T-helper 2 cell treated with Interferon-gamma antibody and Interleukin-4, amounts not matched to agents 100 ng/mL and 5 ng/mL, for 36 hours (primary cell): ENCODE measurements around the gene LEPR. TPM values are rescaled to one million over a fixed set of nuclear protein-coding genes. Genes with fewer than 3 reads are reported as not detected.
"Not testable (repeated sequence)": the region's sequence is repeated elsewhere in the genome, so short reads cannot be mapped to it uniquely, and the experiment has no call there.

Experiments used
- intact Hi-C: fragments of 100-400 bp; cut with micrococcal nuclease; formaldehyde crosslinking; loops from one replicate; pipeline ENCODE4 v1.15.1; 2023
- total RNA-seq: library from RNA; stranded (reverse); gene quantifications from 2 replicates; pipeline ENCODE4 v1.2.3, GENCODE V29; 2022

The LEPR gene
- total RNA-seq, 1 donor from 2014 or later, result 2.0 TPM

DNA sequence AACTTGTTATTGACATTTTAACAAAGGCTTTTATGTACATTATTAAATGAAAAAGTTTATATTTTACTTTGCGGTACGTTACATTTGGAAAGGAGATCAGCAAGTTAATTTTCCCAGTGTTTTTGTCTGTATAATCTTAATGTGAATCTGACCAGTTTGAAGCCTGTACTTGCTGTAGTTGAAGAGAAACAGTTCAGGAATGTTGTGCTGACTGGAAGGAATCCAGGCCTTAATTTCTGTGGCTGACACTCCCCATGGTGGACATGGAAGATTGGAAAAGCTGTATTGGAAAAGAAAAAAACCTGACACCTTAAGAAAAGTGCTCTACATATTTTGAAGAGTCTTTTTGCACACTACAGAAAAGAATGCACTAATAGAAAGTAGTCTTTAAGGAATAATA lies 15.5 kb downstream of the LEPR start:
- intact Hi-C loops, result no loop called here

DNA sequence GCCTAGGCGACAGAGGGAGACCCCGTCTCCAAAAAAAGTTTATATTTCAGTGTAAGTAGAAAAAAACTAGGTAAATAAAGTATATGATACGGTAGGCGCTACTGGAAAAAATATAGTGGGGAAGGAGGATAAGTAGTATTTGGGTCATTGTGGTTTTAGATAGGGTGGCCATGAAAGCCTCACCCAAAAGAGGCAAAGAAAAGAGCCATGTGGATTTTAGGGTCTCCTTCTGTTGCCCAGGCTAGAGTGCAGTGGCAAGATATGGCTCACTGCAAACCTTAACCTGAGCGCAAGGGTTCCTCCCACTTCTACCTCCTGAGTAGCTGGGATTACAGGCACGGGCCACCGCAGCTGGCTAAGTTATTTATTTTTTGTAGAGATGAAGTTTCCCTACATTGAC lies 17.1 kb downstream of the LEPR start:
- intact Hi-C loops, result no loop called here

DNA sequence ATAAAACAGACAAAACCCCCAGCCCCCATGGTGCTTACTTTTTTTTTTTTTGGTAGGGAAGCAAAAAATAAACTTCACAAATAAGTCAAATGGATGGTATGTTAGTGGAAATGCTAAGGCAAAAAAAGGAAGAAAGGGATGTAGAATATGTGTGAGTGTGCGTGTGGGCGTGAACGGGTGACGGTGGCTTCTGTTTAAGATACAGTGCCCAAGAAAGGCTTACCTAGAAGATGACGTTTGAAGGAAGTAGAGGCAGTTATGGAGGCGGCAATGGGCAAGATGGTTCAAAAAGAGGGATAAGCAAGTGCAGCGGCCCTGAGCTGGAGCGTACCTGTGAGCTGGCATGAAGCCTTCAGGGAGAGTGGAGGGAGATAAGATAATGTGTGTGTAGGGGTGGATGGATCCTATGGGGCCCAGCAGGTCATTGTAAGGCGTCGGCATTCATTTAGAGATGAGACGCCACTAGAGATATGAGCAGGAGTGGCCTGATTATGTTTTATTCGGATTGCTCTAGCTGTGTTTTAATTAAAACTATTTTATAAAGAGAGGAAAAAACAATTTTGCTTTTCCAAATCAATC lies 19.9 kb downstream of the LEPR start:
- intact Hi-C loops, result no loop called here

DNA sequence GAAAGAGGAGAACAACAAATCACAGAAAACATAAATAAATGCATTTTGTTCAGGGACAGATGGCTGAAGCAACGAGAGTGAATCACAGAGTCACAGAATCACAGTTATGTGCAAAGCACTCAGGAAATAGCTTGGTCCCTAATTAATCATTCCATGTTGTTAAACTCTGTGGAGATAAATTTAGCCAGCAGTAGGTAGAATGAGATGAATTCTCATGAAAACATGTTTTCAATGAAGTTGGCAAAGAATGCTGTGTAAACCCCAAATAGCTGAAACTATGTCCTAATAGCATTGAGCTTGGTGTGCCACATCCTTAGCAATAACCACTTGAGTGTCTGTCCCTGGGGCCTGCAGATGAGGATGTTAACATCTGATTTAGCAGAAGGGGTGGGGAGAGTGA lies 20.4 kb downstream of the LEPR start:
- intact Hi-C loops, result no loop called here

DNA sequence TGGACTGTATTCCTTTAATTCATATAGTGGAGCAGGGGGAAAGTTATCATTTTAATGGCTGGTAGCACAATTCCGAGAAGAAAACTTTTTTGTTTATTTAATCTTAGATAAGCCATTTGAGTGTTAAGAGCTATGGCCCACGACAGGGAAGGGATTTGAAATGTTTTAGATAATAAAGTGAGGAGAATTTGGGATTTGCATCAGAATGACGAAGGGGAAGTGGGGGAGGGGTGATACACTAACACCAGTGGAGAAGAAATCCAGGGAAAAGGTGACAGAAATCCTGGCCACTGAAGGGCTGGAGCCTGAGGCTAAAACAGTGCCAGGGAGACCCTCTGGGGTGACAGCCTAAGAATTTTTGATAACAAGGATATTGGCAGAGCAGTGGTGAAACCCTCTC lies 21.0 kb downstream of the LEPR start:
- intact Hi-C loops, result no loop called here

DNA sequence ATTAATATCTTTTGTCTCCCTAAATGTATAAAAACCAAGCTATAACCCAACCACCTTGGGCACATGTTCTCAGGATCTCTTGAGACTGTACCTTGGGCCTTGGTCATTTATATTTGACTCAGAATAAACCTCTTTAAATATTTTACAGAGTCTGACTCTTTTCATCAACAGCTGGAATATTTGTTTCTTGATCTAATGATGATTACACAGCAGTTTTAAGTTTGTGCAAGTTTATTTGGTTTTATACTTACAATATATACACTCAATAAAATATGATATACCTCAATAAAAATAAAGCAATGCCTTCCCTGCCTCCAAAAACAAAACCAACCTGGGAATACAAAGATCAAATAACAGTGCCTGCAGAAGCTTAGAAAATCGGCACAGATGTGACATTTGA lies 22.0 kb downstream of the LEPR start:
- intact Hi-C loops, result no loop called here

DNA sequence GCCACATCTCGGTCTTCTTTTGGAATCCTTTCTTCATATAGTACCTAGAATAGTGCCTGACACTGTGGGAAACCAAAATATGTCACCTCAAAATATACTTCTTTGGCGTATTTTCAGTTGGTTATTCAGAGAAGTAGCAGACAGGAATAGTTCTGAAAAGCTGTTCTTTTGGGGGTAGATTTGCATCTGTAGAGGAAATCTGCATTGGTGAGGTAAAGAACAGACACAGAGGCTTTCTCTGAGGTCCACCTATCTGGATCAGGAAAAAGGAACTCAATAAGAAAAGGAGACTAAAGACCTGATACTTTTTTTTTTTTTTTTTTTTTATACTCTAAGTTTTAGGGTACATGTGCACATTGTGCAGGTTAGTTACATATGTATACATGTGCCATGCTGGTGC lies 23.2 kb downstream of the LEPR start:
- intact Hi-C loops, result no loop called here

DNA sequence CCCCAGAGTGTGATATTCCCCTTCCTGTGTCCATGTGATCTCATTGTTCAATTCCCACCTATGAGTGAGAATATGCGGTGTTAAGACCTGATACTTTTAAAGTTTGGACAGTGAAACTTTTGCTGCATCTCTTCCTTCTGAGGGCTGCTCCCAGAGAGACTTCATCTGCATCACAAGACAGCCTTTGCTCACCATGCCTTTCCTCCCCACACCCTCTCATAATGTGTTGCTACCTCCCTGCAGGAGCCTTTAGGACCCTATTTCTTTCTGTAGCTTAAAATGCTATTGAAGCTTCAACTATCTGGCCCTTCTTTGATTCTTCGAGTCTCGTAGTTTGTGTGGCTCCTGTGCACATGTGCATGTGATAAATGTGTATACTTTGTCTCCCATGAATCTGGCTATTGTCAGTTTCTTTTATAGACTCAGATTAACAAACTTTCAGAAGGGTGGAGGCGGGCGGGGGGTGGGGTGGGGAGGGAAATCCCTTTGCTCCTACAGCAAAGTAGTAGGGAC lies 23.7 kb downstream of the LEPR start:
- intact Hi-C loops, result no loop called here

DNA sequence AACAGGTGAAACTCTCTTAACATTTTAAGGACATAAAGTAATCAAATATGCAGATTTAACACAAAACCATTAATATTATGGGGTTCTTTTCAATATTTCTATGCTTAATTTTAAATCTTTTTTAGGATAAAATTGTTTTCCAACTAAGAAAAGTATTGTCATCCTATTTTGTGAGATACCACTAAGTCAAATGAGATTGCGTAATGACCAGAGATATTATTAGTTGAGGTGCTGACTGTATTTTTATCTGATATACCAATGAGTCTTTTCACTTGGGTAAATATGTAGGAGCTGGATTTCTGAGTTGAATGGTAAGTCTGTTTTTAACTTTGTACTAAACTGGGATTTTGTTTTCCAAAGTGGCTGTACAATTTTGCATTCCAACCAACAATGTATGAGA lies 25.4 kb downstream of the LEPR start:
- intact Hi-C loops, result no loop called here

DNA sequence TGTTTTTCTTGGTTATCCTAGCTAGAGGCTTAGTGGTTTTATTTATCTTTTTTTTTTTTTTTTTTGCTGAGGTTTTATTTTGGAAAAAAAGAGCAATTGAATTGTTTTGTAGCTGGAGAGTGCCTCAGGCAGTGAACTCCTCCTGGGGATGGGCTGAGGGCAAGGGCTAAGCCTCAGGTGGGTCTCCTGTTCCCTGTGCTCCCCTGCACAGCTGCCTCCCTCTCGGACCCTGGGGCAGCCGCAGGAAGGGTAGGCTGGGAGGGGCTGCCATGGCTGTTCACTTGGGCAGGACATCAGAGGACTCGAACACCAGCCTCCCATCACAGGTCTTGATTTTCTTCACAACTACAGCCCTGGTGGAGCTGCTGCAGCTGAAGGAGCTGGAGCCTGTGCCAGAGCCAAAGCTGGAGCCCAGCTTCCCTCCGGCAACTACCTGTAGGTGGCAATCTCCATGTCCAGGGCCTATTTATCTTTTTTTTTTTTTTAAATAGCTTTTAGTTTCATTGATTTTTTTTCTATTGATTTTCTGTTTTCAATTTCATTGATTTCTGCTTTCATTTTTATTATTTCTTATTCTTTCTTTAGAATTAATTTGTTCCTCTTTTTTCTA lies 28.9 kb downstream of the LEPR start:
- intact Hi-C loops, result no loop called here

DNA sequence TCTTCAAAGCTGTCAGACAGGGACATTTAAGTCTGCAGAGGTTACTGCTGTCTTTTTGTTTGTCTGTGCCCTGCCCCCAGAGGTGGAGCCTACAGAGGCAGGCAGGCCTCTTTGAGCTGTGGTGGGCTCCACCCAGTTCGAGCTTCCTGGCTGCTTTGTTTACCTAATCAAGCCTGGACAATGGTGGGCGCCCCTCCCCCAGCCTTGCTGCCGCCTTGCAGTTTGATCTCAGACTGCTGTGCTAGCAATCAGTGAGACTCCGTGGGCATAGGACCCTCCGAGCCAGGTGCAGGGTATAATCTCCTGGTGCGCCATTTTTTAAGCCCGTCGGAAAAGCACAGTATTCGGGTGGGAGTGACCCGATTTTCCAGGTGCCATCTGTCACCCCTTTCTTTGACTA lies 35.2 kb downstream of the LEPR start:
- intact Hi-C loops, result not testable (repeated sequence)

DNA sequence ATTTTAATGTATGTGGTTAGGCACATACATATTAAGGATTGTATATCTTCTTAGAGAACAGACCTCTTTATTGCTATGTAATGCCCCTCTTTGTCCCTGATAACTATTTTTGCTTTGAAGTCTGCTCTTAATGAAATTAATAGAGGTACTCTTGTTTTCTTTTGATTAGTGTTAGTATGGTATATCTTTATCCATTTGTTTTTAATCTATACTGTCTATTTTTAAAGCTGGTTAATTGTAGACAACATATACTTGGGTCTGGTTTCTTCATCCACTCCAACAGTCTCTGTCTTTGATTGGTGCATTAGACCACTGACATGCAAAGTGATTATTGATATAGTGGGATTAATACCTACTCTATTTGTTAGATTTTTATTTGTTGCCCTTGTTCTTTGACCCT lies 36.0 kb downstream of the LEPR start:
- intact Hi-C loops, result no loop called here

DNA sequence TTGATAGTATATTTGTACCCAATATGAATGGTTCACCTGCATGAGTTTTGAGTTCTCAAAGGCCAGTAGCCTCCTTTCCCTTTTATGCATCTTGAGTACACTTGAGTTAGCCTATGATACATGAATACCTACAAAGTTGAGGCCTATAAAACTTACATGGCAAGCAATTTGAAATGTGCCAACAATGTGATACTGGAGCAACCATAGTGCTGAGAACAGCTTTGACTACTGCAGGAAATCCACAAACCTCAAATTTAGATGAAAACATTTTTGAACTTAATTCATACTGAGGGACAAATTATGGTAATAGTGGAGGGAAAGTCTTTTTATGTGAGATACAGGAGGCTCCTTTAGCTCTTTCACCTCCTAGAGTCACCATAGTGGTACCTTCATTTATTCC lies 37.4 kb downstream of the LEPR start:
- intact Hi-C loops, result loop anchor here (2.0 kb wide), 1 partner anchor 27 kb away; no protein-coding TSS in a partner anchor

DNA sequence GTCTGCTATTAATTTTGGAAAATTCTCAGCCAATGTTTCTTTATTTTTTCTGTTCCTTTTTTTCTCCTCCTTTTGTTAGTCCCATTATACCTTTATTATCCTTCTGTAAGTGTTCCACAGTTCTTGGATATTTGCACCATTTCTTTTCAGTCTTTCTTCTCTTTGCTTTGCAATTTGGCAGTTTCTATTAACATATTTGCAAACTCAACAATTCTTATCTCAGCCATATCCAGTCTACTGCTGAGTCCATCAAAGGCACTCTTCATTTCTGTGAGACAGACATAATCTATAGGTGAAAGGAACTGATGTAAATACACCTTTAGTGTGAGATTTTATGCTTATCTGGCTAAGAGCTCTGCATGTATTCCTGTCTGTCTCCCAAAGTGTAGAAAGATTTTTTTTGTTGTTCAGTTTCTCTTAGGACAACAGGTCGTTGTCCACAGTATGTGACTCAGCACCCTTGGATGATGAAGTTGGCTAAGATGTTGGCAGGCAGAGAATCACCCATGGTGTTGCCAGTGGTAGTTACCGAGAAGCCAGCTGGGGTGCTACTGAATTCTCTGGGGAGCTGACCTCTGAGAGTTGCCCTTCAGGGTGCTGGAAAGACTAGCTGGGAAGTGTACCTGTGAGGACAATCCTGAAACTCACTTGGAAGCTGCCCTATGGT lies 38.4 kb downstream of the LEPR start:
- intact Hi-C loops, result loop anchor here (1.0 to 2.0 kb wide), 2 partner anchors 28 to 223 kb away; no protein-coding TSS in a partner anchor

DNA sequence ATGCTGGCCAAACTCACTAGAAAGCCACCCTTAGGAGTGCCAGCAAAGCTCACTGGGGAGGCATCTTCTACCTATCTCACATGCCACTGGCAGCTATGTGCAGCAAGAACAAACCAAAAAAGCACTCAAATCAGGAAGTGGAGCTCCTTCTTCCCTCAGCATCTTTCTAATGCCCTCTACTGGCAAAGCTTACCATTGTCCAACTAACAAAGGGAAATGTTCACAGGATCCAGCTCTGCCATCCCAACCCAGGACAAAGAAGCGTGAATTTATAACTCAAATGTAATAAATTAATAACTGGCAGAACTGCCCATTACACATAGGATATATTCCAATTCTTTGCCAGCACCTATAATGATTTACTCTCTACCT lies 38.9 kb downstream of the LEPR start:
- intact Hi-C loops, result loop anchor here (1.0 to 2.0 kb wide), 2 partner anchors 29 to 223 kb away; no protein-coding TSS in a partner anchor

DNA sequence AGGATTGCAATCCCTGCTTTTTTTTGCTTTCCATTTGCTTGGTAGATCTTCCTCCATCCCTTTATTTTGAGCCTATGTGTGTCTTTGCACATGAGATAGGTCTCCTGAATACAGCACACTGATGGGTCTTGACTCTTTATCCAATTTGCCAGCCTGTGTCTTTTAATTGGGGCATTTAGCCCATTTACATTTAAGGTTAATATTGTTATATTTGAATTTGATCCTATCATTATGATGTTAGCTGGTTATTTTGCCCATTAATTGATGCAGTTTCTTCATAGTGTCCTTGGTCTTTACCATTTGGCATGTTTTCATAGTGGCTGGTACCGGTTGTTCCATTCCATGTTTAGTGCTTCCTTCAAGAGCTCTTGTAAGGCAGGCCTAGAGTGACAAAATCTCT lies 45.4 kb downstream of the LEPR start:
- intact Hi-C loops, result not testable (repeated sequence)

DNA sequence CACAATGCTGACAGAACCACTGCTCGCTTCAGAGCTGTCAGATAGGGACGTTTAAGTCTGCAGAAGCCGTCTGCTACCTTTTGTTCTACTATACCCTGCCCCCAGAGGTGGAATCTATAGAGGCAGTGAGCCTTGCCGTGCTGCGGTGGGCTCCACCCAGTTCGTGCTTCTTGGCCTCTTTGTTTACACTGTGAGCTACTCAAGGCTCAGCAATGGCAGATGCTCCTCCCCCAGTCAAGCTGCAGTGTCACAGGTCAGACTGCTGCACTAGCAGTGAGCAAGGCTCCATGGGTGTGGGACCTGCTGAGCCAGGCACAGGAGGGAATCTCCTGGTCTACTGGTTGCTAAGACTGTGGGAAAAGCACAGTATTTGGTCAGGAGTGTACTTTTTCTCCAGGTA lies 47.1 kb downstream of the LEPR start:
- intact Hi-C loops, result no loop called here

DNA sequence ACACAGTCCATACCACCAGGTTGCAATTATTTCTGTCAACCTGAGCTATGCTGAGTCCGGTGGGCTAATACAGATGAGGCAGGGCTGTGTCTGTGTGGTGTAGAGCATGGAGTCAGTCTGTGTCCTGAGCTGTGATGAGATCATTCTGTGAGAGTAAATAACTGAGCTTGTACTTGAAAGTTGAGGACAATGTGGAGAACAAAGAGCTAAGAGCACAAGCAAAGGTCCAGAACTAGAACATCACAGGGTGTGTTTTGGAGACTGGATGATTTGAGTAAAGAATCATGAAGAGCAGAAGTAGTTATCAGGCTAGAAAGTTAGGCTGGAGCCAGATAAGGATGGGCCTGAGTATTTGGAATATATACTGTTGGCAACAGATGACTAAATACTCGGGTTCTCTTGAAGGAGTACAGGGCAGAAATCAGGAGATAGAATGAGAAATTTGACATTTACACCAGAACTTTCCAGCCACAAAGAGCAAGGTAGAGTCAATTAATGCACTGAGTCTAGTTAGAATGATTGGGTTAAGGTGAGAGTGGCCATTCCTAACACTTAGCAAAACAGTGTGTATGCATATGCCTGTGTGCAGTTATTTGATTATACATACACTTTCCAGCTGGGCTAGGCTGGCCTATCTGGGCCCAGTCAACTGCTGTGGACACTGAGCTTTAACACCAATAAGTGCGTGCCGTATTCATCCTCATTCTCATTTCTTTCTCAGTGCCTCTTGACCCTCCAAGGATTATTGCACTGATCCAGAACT lies 48.8 kb downstream of the LEPR start:
- intact Hi-C loops, result no loop called here

DNA sequence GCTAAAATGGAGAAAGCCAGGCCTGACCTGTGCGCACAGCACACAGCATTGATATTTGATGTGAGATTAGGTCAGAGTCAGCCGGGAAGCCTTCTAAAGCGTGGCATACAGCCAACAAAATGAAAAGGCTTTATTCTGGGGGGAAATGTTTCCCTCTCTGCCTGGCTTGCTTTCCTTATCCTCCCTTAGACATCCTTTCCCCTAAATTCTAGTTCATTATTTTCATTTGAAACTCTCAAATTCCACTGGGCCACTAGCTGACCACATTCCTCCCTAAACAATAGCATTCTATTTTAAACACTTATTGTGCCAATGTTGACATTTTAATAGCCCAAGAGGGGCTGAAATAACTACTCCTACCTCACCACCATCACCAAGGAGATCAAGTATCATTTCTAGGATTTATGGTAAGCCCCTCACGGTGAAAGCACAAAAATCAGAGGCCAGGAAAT lies 49.4 kb downstream of the LEPR start:
- intact Hi-C loops, result no loop called here
